Measurements from ENCODE around the gene NR3C1.

The NR3C1 gene

GRCh38 chr5:143403593-143404415 is at the start of gene NR3C1:
TSS of gene NR3C1 (minus strand) at chr5:143403686. CDS start at chr5:143400839, 2,847 bp downstream.
- DNase-seq: no peak

- no peak for DNase-seq
These were observed 46.3 kb upstream of the NR3C1 start for GRCh38 chr5:143449772-143450171.

DNA sequence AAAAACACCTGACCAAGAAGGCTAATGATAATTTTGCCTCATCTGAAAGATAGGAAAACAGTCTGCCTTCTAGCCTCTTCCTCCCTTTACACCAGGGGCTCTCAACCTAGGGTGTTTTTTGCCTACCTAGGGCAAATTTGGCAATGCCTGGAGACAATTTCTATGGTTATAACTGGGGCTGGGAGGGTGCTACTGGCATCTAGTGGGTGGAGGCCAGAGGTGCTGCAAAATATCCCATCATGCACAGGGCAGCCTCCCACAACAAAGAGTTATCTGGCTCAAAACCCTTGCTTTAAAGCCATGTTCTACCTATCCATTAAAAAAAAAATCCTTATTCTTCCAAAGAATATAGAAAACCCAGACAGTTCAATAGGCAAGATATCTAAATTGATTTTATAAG is 45.0 kb upstream of the NR3C1 start:
- no peak for DNase-seq

GRCh38 chr5:143447983-143448382 is 44.5 kb upstream of the NR3C1 start:
- DNase-seq: no peak

DNA sequence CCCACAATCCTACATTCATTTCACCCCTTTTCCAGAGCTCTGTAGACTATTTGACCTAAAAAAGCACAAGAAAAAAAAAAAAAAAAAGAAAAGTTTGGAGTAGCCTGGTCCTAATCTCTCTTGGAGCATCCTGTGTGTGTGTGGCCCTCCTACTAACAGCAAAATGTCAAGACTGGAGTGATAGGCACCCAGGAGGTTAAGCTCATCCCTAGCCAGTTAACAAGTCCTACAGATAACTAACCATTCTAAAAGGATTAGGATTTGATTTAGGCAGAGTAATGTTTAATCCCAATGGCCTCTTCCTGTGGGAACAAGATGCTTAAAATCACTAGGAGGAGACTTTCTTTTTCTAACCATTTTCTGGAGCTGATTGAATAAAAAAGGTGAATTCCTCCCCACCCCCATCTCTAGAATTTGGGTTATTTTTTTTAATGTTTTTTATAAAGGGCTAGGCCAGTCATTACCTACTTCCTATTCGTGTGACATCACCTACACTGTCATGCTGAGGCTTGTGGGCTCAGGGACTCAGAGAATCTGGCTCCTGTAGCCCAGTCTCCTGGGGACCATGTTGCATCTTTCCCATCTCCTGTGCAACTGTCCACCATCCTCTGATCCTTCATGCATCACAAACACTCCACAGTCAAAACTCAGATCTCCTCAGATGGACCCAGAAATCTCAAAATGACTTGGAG is 43.2 kb upstream of the NR3C1 start:
- no peak for DNase-seq

GRCh38 chr5:143445776-143446175 is 42.3 kb upstream of the NR3C1 start:
- no peak for DNase-seq

- no peak for DNase-seq
These were observed 39.8 kb upstream of the NR3C1 start for GRCh38 chr5:143443330-143443729.

- DNase-seq: no peak
These were observed 38.9 kb upstream of the NR3C1 start for GRCh38 chr5:143442385-143442784.

- DNase-seq: peak; percentile 44
These were observed 37.1 kb upstream of the NR3C1 start for GRCh38 chr5:143440448-143441115.

GRCh38 chr5:143437666-143438273 is 34.3 kb upstream of the NR3C1 start:
- no peak for DNase-seq

GRCh38 chr5:143436871-143437270 is 33.4 kb upstream of the NR3C1 start:
- DNase-seq: no peak

- no peak for DNase-seq
These were observed 31.7 kb upstream of the NR3C1 start for GRCh38 chr5:143435210-143435657.

- DNase-seq: no peak
These were observed 31.0 kb upstream of the NR3C1 start for GRCh38 chr5:143434261-143435209.

DNA sequence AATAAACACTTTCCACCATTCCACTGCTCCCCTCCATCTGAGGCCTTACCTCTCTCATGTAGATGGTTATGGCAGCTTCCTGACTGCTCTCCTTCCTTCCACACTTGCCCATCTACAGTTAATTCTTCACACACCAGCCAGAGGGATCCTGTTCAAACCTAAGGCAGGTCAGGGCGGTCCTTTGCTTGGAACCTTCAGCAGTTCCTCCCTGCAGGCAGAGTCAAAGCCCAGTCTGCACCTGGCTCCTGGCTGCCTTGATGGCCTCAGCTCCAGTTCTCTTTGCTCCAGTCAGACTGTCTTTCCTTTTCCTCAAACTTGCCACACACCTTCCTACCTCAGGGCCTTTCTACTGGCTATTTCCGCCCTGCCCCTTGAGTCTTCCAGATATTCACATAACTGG is 30.2 kb upstream of the NR3C1 start:
- DNase-seq: no peak

DNA sequence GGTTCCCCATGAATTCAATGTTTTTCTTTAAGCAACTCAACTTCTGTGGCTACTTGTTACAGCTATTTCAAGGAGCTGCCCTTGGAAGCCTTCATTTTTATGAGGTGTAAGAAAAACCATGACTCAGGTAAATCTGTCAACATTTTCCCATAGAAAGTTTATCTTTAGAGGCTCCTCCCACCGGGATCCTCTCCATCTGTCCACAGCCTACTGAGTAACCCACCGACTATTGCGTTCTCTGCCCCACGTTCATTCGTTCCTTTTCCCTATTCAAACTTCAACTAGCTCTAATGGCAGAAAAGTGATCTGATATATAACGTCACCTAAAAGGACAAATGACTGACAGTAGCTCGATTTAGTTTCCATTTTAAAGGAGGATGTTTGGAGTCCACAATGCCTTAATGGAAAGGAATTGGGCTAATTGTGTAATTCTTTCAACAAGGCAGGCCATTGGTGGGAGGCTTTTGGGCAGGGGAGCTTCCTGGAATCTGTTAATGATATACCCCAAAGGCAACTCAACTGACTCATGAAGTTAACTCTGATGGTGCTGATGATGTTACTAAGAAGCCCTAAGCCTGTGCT is 29.3 kb upstream of the NR3C1 start:
- DNase-seq: no peak

GRCh38 chr5:143431789-143432188 is 28.3 kb upstream of the NR3C1 start:
- DNase-seq: no peak

DNA sequence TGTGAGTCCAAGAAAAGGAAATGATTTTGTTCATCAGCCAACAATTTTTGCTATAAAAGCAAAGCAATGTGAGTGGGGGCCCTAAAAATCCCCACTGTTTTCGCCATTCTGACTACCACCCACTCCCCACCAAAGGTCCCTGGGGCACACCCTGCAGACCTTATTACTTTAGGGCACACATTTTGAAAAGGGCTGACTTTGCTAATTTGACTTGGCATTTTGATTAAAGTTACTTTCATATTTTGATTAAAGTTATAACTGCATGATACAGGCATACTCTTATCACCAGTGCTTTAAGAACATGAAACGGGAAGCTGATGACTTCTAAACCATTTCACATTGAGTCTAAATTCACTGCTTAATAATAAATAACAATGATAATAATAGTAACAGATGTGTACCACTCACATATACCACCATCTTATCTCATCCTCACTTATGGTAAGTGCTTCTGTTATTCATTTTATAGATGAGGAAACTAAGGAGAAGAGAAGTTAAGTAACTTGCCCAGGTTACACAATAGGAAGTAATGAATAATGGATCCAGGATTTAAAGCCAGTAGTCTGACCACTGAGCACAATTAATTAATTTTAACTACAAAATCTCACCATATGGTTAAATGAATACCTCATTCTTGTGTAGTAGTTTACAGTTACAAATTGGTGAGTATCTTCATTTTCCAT is 25.4 kb upstream of the NR3C1 start:
- DNase-seq: no peak

- no peak for DNase-seq
These were observed 24.7 kb upstream of the NR3C1 start for GRCh38 chr5:143428155-143428554.

GRCh38 chr5:143427122-143427735 is 23.7 kb upstream of the NR3C1 start:
- DNase-seq: no peak

- DNase-seq: no peak
These were observed 23.0 kb upstream of the NR3C1 start for GRCh38 chr5:143426437-143426991.
